GM21529 (cell line): ENCODE results near the gene ETV5.

Experiments
- ATAC-seq: cut with Tn5 transposase; IDR thresholded peaks from one replicate; pipeline ENCODE4 v1.9.1; 2021; ENCODE audit not compliant: unreplicated experiment

ETV5 gene

GRCh38 chr3:186097317-186097662, 11.6 kb downstream of the ETV5 start:
- ATAC-seq: no peak

DNA sequence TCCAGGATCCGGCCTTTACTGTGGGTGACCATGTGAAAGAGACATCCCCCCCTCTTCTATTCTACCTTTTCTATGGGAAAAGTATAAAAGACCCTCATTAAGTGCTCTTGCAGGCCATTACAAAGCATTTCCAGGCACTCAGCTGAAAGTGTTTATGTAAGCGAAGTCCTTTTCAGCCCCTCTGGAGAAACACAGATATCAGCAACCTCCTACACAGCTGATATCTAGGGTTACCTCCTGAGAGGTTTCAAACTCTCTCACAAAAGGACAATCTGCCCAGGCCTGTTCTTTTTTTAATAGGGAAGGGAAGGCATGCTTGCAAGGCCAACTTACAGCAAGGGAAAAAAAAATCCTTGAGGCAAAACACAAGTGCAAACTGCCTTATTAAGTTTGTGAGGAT, 12.6 kb downstream of the ETV5 start:
- ATAC-seq: no peak

GRCh38 chr3:186095561-186096081, 13.3 kb downstream of the ETV5 start:
- ATAC-seq: no peak

GRCh38 chr3:186094696-186095425, 14.0 kb downstream of the ETV5 start:
- ATAC-seq: no peak

DNA sequence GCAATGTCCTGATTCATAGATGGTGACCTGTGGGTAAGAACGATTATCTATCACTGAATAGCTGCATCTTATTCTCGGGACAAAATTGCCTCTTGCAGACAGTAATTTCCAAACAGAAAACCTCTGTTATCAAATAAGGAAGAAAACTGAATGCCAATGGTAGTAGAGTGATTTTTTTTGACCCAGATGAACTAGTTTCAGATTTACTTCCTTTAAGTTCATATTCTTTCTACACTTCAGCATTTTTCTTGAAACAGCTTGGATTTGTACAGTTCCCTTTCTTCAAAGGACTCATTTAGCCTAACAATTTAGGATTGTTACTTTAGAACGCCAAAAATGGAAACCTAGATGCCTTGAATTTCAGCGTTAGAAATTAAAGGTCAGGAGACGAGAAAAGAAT, 14.6 kb downstream of the ETV5 start:
- ATAC-seq: no peak

GRCh38 chr3:186093271-186093900, 15.5 kb downstream of the ETV5 start:
- no peak for ATAC-seq

DNA sequence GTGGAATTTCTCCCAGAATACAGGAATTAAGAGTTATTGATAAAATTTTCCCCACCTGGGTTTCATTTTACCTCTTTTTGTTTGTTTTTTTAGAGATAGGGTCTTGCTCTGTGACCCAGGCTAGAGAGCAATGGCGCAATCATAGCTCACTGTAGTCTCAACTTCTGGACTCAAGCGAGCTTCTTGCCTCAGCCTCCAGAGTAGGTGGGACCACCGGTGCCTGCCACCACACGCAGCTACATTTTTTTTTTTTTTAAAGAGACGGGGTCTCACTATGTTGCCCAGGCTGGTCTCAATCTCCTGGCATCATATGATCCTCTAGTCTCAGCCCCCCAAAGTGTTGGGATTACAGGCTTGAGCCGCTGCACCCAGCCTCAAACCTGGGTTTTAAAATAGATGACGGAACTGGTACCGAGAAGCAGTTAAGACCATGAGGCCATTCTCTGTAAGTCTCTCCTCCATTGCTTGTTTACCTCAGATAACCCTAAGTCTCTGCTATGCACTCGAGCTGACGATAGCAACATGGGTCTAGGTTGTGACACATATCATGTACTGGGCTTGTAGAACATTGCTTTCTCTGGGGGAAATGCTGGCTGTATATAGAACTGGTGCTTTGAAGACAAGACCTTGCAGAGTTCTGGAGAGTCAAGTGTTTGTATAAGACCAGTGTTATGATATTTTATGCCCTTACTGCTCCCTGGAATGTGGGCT, 16.4 kb downstream of the ETV5 start:
- no peak for ATAC-seq

- no peak for ATAC-seq
Measured at GRCh38 chr3:186090901-186091300, 18.0 kb downstream of the ETV5 start.

DNA sequence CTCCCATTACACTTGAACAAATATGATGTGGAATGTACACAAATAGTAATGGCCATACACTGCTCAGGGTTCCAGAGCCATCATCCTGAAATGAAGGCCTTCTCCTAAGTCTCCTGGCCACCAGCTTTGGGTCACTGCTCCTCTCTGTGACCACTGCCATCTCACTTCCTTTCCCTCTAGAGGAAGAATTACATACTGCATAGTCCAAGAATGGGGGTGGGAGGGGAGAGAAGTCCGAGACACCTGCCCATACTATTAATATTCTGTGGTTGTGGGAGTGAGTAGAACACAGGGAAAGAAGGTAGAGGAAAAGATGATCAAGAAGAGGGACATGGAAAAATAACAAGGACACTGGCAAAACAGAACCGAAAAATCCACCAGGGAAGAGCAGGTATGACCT, 20.6 kb downstream of the ETV5 start:
- ATAC-seq: no peak

GRCh38 chr3:186084264-186084663, 24.6 kb downstream of the ETV5 start:
- ATAC-seq: no peak

DNA sequence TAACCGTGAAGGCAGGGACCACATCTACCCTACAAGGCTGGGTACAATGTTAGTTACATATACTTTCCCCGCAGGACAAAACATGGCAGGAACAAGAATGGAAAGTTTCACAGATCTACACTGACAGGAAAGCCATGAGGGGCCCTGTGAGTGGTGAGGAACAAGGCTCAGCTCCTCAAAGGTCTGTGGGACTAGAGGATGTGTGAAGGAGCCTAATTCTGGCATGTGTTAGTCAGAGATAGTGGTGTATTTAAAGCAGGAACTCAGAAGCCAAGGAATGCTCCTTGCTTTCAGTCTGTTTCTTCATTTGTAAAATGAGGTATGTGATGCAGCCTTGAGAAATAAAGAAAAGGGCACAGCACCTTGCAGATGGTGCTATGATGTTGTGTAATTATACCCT, 25.1 kb downstream of the ETV5 start:
- no peak for ATAC-seq

GRCh38 chr3:186082150-186082549, 26.7 kb downstream of the ETV5 start:
- ATAC-seq: no peak

- no peak for ATAC-seq
Measured at GRCh38 chr3:186081678-186082077, 27.2 kb downstream of the ETV5 start.

GRCh38 chr3:186080849-186081438, 27.9 kb downstream of the ETV5 start:
- ATAC-seq: no peak

GRCh38 chr3:186079925-186080324, 29.0 kb downstream of the ETV5 start:
- no peak for ATAC-seq

DNA sequence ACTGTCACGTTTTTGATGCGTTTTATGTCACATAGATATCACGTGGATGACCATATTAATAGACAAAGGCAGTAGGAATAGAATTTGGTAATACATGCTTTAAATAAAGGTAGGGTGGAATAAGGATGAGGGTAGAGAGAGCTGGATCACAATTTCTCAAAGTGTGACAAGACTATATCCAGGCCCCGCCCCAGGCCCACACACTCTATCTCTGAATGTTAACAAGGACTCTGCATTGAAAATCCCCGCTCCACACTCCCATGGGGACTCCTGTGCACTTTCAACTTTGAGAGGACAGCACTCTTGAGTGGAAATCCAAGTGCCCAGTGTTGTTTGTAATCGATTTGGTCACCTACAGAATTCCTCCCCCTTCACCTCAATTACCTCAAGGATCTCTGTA, 31.4 kb downstream of the ETV5 start:
- ATAC-seq: no peak

- ATAC-seq: no peak
Measured at GRCh38 chr3:186075931-186076567, 32.8 kb downstream of the ETV5 start.

DNA sequence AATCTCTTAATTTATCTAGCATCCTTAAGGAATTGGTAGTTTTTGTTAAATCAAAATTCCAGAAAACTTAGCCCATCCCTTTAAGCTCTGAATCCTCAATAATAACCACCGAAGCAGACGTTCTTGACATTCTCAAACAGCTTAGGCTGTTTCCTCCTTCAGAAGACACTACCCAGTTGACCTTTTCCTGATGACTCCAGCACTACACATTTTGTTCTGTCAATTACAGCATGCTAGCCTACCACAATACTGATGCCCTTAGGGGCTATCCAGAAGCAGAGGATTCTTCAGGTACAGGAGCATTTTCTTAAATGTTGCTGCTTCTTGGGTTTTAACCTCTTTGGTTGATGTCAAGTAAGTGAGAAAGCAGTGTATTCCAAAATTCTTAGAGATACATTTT, 33.4 kb downstream of the ETV5 start:
- ATAC-seq: no peak

- ATAC-seq: no peak
Measured at GRCh38 chr3:186073641-186074040, 35.2 kb downstream of the ETV5 start.

- no peak for ATAC-seq
Measured at GRCh38 chr3:186070996-186071395, 37.9 kb downstream of the ETV5 start.

- ATAC-seq: no peak
Measured at GRCh38 chr3:186070550-186070949, 38.3 kb downstream of the ETV5 start.
